H1 (cell line): ENCODE measurements around the gene LDLRAD4. TPM values are rescaled to one million over a fixed set of nuclear protein-coding genes. Genes with fewer than 3 reads are reported as not detected.

Source experiments
- CTCF ChIA-PET: fragments of 300-600 bp; sonication (Branson Sonifier 250); formaldehyde crosslinking; loops from one replicate; lab custom pipeline; 2021; ENCODE audit not compliant: partially characterized antibody; lab: Charles Lee
- POLR2A ChIA-PET: fragments of 300-600 bp; sonication (Branson Sonifier 250); formaldehyde crosslinking; loops from one replicate; lab custom pipeline; 2021; ENCODE audit warnings: inconsistent platforms; ENCODE audit not compliant: partially characterized antibody; lab: Charles Lee
- DNase-seq, 2 experiments: peaks; one replicate each; pipeline versions ENCODE4 v3.0.0 to v3.0.0-alpha.2; 2010 to 2022; ENCODE audit warnings: low spot score in 2 of 2, low read depth in 1 of 2, mixed read lengths in 1 of 2
- FAIRE-seq: peaks from 2 replicates; lab custom pipeline; 2011; peaks lifted over from hg19 to GRCh38; lab: Jason Lieb, UNC
- H2AFZ ChIP-seq: 2 replicates; pipeline ENCODE4 v1.8.1; 2012; ENCODE audit warnings: low read length, inconsistent platforms
- H2AK5ac ChIP-seq: 2 replicates; pipeline ENCODE4 v1.6.1; 2013; ENCODE audit warnings: low read depth, low read length
- H2BK120ac ChIP-seq: replicated peaks from 2 replicates; pipeline ENCODE3; 2013; ENCODE audit warnings: low read depth, low read length, inconsistent platforms
- H2BK12ac ChIP-seq: 2 replicates; pipeline ENCODE4 v1.6.1; 2013; ENCODE audit warnings: low read depth, low read length
- H2BK15ac ChIP-seq: 2 replicates; pipeline ENCODE4 v1.6.1; 2013; ENCODE audit warnings: low read length
- H2BK20ac ChIP-seq: 2 replicates; pipeline ENCODE4 v1.6.1; 2013; ENCODE audit warnings: low read length
- H2BK5ac ChIP-seq: 2 replicates; pipeline ENCODE4 v1.6.1; 2013; ENCODE audit warnings: low read depth, low read length
- H3K14ac ChIP-seq: 2 replicates; pipeline ENCODE4 v1.6.1; 2013; ENCODE audit warnings: inconsistent platforms; ENCODE audit not compliant: insufficient read length
- H3K18ac ChIP-seq: 2 replicates; pipeline ENCODE4 v1.6.1; 2013; ENCODE audit warnings: low read length; ENCODE audit errors: extremely low read depth
- H3K23ac ChIP-seq: 2 replicates; pipeline ENCODE4 v1.6.1; 2013; ENCODE audit warnings: inconsistent platforms; ENCODE audit not compliant: insufficient read length
- H3K23me2 ChIP-seq: 2 replicates; pipeline ENCODE4 v1.6.1; 2013; ENCODE audit warnings: low read depth, low read length
- H3K27ac ChIP-seq: 2 replicates; pipeline ENCODE4 v1.6.1; 2011; ENCODE audit warnings: low read depth, low read length, inconsistent platforms
- H3K27me3 ChIP-seq, 4 experiments: replicated peaks in 1 of 4; 1 replicate in 1 of 4; 2 replicates in 3 of 4; pipeline versions ENCODE4 v1.6.1 to v1.8.1; 2011 to 2013; ENCODE audit warnings: low read length in 3 of 4, mild to moderate bottlenecking in 3 of 4, inconsistent platforms in 2 of 4, mixed read lengths in 2 of 4, moderate library complexity in 1 of 4; ENCODE audit not compliant: control insufficient read depth in 3 of 4, insufficient read depth in 3 of 4; ENCODE audit errors: extremely low read depth in 1 of 4
- H3K36me3 ChIP-seq, 4 experiments: 2 replicates each; pipeline versions ENCODE4 v1.6.1 to v1.8.1; 2011 to 2013; ENCODE audit warnings: mild to moderate bottlenecking in 4 of 4, low read length in 3 of 4, moderate library complexity in 2 of 4, control low read depth in 1 of 4, inconsistent platforms in 1 of 4; ENCODE audit not compliant: insufficient read depth in 4 of 4, control insufficient read depth in 2 of 4
- H3K4ac ChIP-seq: replicated peaks from 2 replicates; pipeline ENCODE3; 2013; ENCODE audit warnings: low read length, low read depth, mixed read lengths, inconsistent platforms; ENCODE audit not compliant: insufficient read length
- H3K4me1 ChIP-seq, 4 experiments: replicated peaks in 1 of 4; 1 replicate in 1 of 4; 2 replicates in 3 of 4; pipeline versions ENCODE4 v1.6.1 to v1.8.1; 2011 to 2013; ENCODE audit warnings: low read length in 3 of 4, inconsistent platforms in 2 of 4, mixed read lengths in 1 of 4; ENCODE audit not compliant: insufficient read depth in 4 of 4, control insufficient read depth in 3 of 4
- H3K4me2 ChIP-seq, 2 experiments: 2 replicates each; pipeline versions ENCODE4 v1.6.1 to v1.8.1; 2011 to 2013; ENCODE audit warnings: low read depth in 2 of 2, low read length in 2 of 2, control low read depth in 1 of 2, inconsistent platforms in 1 of 2, mild to moderate bottlenecking in 1 of 2; ENCODE audit not compliant: insufficient read depth in 1 of 2
- H3K4me3 ChIP-seq, 4 experiments: fragments of 200-600, 300-600 bp in 1 of 4; sonication (generic), shearing (Covaris generic), sonication (Bioruptor Twin) in 1 of 4; 2 replicates each; pipeline versions ENCODE4 v1.5.1 to v1.8.1; 2011 to 2016; ENCODE audit warnings: low read length in 4 of 4, low read depth in 3 of 4, control low read depth in 2 of 4, inconsistent platforms in 2 of 4, mild to moderate bottlenecking in 2 of 4, mixed read lengths in 1 of 4, moderate library complexity in 1 of 4; ENCODE audit not compliant: insufficient read depth in 2 of 4; ENCODE audit errors: extremely low read depth in 1 of 4
- H3K56ac ChIP-seq: replicated peaks from 2 replicates; pipeline ENCODE3; 2013; ENCODE audit warnings: low read depth, mild to moderate bottlenecking, mixed read lengths, low read length, inconsistent platforms; ENCODE audit not compliant: insufficient read length
- H3K79me1 ChIP-seq: 2 replicates; pipeline ENCODE4 v1.6.1; 2013; ENCODE audit warnings: low read depth, low read length, control low read depth
- H3K79me2 ChIP-seq, 2 experiments: 2 replicates each; pipeline versions ENCODE4 v1.6.1 to v1.8.1; 2012 to 2013; ENCODE audit warnings: low read length in 2 of 2, mild to moderate bottlenecking in 2 of 2, inconsistent platforms in 1 of 2; ENCODE audit not compliant: insufficient read depth in 2 of 2, control insufficient read depth in 1 of 2
- H3K9ac ChIP-seq, 4 experiments: replicated peaks in 1 of 4; 1 replicate in 1 of 4; 2 replicates in 3 of 4; pipeline versions ENCODE4 v1.6.1 to v1.8.1; 2011 to 2013; ENCODE audit warnings: low read depth in 3 of 4, low read length in 3 of 4, control low read depth in 2 of 4, mild to moderate bottlenecking in 2 of 4, moderate library complexity in 2 of 4, inconsistent platforms in 1 of 4; ENCODE audit errors: extremely low read depth in 1 of 4
- H3K9me3 ChIP-seq, 2 experiments: 2 replicates each; pipeline versions ENCODE4 v1.6.1 to v1.8.1; 2012 to 2013; ENCODE audit warnings: mild to moderate bottlenecking in 2 of 2, moderate library complexity in 2 of 2, control low read depth in 1 of 2, inconsistent platforms in 1 of 2, low read depth in 1 of 2, low read length in 1 of 2, mixed read lengths in 1 of 2; ENCODE audit not compliant: insufficient read depth in 2 of 2
- H4K20me1 ChIP-seq, 2 experiments: replicated peaks in 1 of 2; 2 replicates each; pipeline versions ENCODE3 to v1.8.1; 2011 to 2013; ENCODE audit warnings: inconsistent platforms in 2 of 2, low read length in 2 of 2, mild to moderate bottlenecking in 1 of 2; ENCODE audit not compliant: insufficient read depth in 2 of 2, control insufficient read depth in 1 of 2
- H4K5ac ChIP-seq: 2 replicates; pipeline ENCODE4 v1.6.1; 2013; ENCODE audit warnings: low read length, low read depth, mixed read lengths, inconsistent platforms; ENCODE audit not compliant: insufficient read length
- H4K8ac ChIP-seq: 2 replicates; pipeline ENCODE4 v1.8.0; 2013; ENCODE audit warnings: mild to moderate bottlenecking, moderate library complexity, low read length, inconsistent platforms; ENCODE audit not compliant: insufficient read depth; ENCODE audit errors: extremely low read depth
- H4K91ac ChIP-seq: replicated peaks from 2 replicates; pipeline ENCODE3; 2013; ENCODE audit warnings: low read length, mixed read lengths, inconsistent platforms; ENCODE audit not compliant: insufficient read length
- SIN3A ChIP-seq, 2 experiments: IDR thresholded peaks in 1 of 2; conservative IDR thresholded peaks in 1 of 2; 2 replicates each; pipeline ENCODE4 v1.6.1; 2011 to 2012; ENCODE audit warnings: low read length in 2 of 2, improper control_type of control experiment in 1 of 2, low read depth in 1 of 2, mild to moderate bottlenecking in 1 of 2
- SIX5 ChIP-seq: IDR thresholded peaks from 2 replicates; pipeline ENCODE4 v1.6.1; 2011; ENCODE audit warnings: mild to moderate bottlenecking, low read depth, low read length
- ZNF274 ChIP-seq: IDR thresholded peaks from 2 replicates; pipeline ENCODE4 v1.7.0; 2012; ENCODE audit warnings: low read length, borderline replicate concordance; ENCODE audit errors: extremely low read depth
- WGBS, 2 experiments: shearing (Covaris generic) in 1 of 2; methylation state at CpG; one replicate each; pipeline versions ENCODE4 v1.1.6 to v1.1.7; 2013 to 2015; ENCODE audit warnings: low lambda C conversion rate in 2 of 2, mixed read lengths in 2 of 2, inconsistent platforms in 1 of 2, low coverage in 1 of 2, missing lambda C conversion rate in 1 of 2; ENCODE audit not compliant: insufficient replicate concordance in 2 of 2, insufficient coverage in 1 of 2, insufficient read length in 1 of 2; ENCODE audit errors: extremely low coverage in 1 of 2, missing lambda C conversion rate in 1 of 2; 5-methylcytosine and 5-hydroxymethylcytosine counted together
- polyA plus RNA-seq, 7 experiments: library from polyadenylated mRNA; depleted of rRNA in 3 of 7; stranded (reverse) in 5 of 7; unstranded in 2 of 7; fragments of >200 nt in 5 of 7; fragments of 200-250 nt in 2 of 7; gene quantifications; 1 replicate in 5 of 7; 2 replicates in 1 of 7; 4 replicates in 1 of 7; pipeline versions ENCODE4 v1.2.1 to v1.2.3, GENCODE V29; 2011 to 2013; ENCODE audit warnings: missing spikeins in 2 of 7, mixed read lengths in 2 of 7
- total RNA-seq: library from RNA; stranded (reverse); fragmentation: NEBNext Ultra II Directional; extraction: Animal tissue kit (Norgen Biotek cat#: 25700); gene quantifications from 2 replicates; pipeline ENCODE4 v1.2.1, GENCODE V29; 2021

Gene LDLRAD4
- total and polyA plus RNA-seq, 2 of the 8 experiments (the other 6 are each of a cell fraction or from before 2014, with no cell fraction given): 0.77 to 1.4 TPM

DNA sequence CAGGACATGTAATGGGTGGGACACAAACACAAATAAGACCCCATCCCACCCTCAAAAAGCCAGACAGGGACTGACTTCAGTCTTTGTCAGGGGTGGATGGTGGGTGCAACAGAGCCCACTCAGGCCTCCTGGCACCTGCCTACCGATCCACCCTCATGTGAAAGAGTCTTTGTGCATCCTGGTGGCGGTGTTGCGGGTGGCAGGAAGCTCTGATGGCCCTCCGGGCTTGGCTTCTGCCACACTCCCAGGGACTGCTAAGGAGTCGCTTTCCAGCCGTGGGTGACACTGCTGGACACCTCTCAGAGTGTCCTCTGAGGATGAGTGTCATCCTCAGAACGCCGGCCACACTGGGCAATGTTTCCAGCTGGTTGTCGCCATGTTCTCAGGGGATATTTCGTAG lies 92.6 kb downstream of the LDLRAD4 start:
- H2BK20ac ChIP-seq: no peak overlapping the region
- TF ChIP-seq ZNF274: no peak
- no peak for TF ChIP-seq SIX5
- no peak for TF ChIP-seq SIN3A (conservative IDR thresholded peaks at IDR 0.05 in 1 of 2, IDR thresholded peaks at IDR 0.05 in 1 of 2; ENCODE audit: low read depth in 1 of 2, low read length in 2 of 2)

More for the DNA sequence above, 92.6 kb downstream of the LDLRAD4 start:
- Histone ChIP-seq H2BK12ac (no peak overlapping the region), H3K23ac (no peak overlapping the region), H2BK5ac (no peak overlapping the region), H3K27me3 (no peaks in the 10 kb centered on the region), H3K27ac (no peak overlapping the region), H3K4ac (no peak overlapping the region), H4K8ac (no peak overlapping the region), H3K18ac (no peak overlapping the region), H4K20me1 (no peaks in the 10 kb centered on the region), H2AFZ (no peak overlapping the region), H2BK15ac (no peak overlapping the region), H3K9me3 (peaks cover 4 to 8% of the 10 kb centered on the region in 2 experiments; a peak in 3 of 4 replicates), H4K5ac (no peak overlapping the region), H3K4me2 (no peak overlapping the region), H3K14ac (no peak overlapping the region), H3K23me2 (no peaks in the 10 kb centered on the region), H3K56ac (no peak overlapping the region), H3K79me2 (no peaks in the 10 kb centered on the region), H2BK120ac (no peak overlapping the region), H3K79me1 (no peaks in the 10 kb centered on the region), H4K91ac (no peak overlapping the region), H2AK5ac (no peak overlapping the region), H3K4me3 (no peak overlapping the region), H3K9ac (no peak overlapping the region), H3K4me1 (no peaks in the 10 kb centered on the region), H3K36me3 (no peaks in the 10 kb centered on the region)
- ChIA-PET POLR2A (no interaction called here), CTCF (interaction anchor here (1.2 kb wide), 1 partner anchor 10 kb away, joined by 3 read pairs; no protein-coding TSS in a partner anchor)
- FAIRE-seq: no peak
- DNase-seq: no peak
- 97% methylated on average over 10 of the region's 10 CpGs; no CpG with 5 or more reads in 1 of the 2 experiments for WGBS, 2 experiments
